WTC11 (cell line): Measurements from ENCODE around the gene SEL1L. TPM values are rescaled to one million over a fixed set of nuclear protein-coding genes. Genes with fewer than 3 reads are reported as not detected.

Experiments
- ATAC-seq: fragments of 200-7000 bp; cut with Tn5 transposase; 2 replicates; pipeline ENCODE4 v1.10.0; 2021; ENCODE audit warnings: mild to moderate bottlenecking, moderate library complexity
- CTCF ChIA-PET: fragments of 300-600 bp; sonication (Branson Sonifier 250); formaldehyde crosslinking; loops from one replicate; lab custom pipeline; 2021; ENCODE audit warnings: antibody characterized with exemption; lab: Charles Lee
- POLR2A ChIA-PET: fragments of 350-600 bp; sonication (Branson Sonifier 250); formaldehyde crosslinking; loops from one replicate; lab custom pipeline; 2021; ENCODE audit warnings: antibody characterized with exemption; lab: Charles Lee
- DNase-seq: peaks from one replicate; pipeline ENCODE4 v3.0.0; 2021; ENCODE audit warnings: low spot score
- H3K27ac Mint-ChIP-seq: 2 replicates; pipeline ENCODE4 v1.8.0; 2021; ENCODE audit warnings: mixed read lengths
- H3K27me3 Mint-ChIP-seq: 2 replicates; pipeline ENCODE4 v1.8.0; 2021; ENCODE audit warnings: low read depth, mild to moderate bottlenecking, moderate library complexity, mixed read lengths
- H3K36me3 Mint-ChIP-seq: 2 replicates; pipeline ENCODE4 v1.8.0; 2021; ENCODE audit warnings: mixed read lengths
- H3K4me1 Mint-ChIP-seq: 2 replicates; pipeline ENCODE4 v1.8.0; 2022; ENCODE audit warnings: mixed read lengths
- H3K4me3 Mint-ChIP-seq: 2 replicates; pipeline ENCODE4 v1.8.0; 2021; ENCODE audit warnings: mild to moderate bottlenecking, moderate library complexity, mixed read lengths
- H3K9me3 Mint-ChIP-seq: 2 replicates; pipeline ENCODE4 v1.8.0; 2021; ENCODE audit warnings: mixed read lengths
- CREM ChIP-seq: sonication (generic); formaldehyde crosslinking; IDR thresholded peaks from 2 replicates; pipeline ENCODE4 v1.8.1; 2022; ENCODE audit warnings: mild to moderate bottlenecking, missing genetic modification reagents, moderate library complexity
- EMX1 ChIP-seq: fragments of 250-450 bp; sonication (Bioruptor Pico); IDR thresholded peaks from 2 replicates; pipeline ENCODE4 v1.8.0; 2021; ENCODE audit warnings: mild to moderate bottlenecking
- FOXJ3 ChIP-seq: sonication (generic); formaldehyde crosslinking; IDR thresholded peaks from 2 replicates; pipeline ENCODE4 v1.9.0; 2021; ENCODE audit warnings: missing genetic modification reagents, mild to moderate bottlenecking, borderline replicate concordance
- FOXK1 ChIP-seq: sonication (generic); formaldehyde crosslinking; IDR thresholded peaks from 2 replicates; pipeline ENCODE4 v1.8.0; 2022; ENCODE audit warnings: mild to moderate bottlenecking, moderate library complexity, missing genetic modification reagents
- GABPB1 ChIP-seq: sonication (generic); formaldehyde crosslinking; IDR thresholded peaks from 2 replicates; pipeline ENCODE4 v1.8.1; 2023; ENCODE audit warnings: mild to moderate bottlenecking, missing genetic modification reagents
- JUN ChIP-seq: sonication (generic); formaldehyde crosslinking; IDR thresholded peaks from 2 replicates; pipeline ENCODE4 v1.8.0; 2023; ENCODE audit warnings: mild to moderate bottlenecking, missing genetic modification reagents
- KAT7 ChIP-seq: sonication (generic); formaldehyde crosslinking; IDR thresholded peaks from 2 replicates; pipeline ENCODE4 v1.8.1; 2023; ENCODE audit warnings: missing genetic modification reagents, mild to moderate bottlenecking, borderline replicate concordance
- MYBL2 ChIP-seq: sonication (generic); formaldehyde crosslinking; IDR thresholded peaks from 2 replicates; pipeline ENCODE4 v1.8.1; 2023; ENCODE audit warnings: mild to moderate bottlenecking, moderate library complexity, missing genetic modification reagents
- NFE2L1 ChIP-seq: sonication (generic); formaldehyde crosslinking; IDR thresholded peaks from 2 replicates; pipeline ENCODE4 v1.8.1; 2023; ENCODE audit warnings: missing genetic modification reagents
- NR2C2 ChIP-seq: sonication (generic); formaldehyde crosslinking; IDR thresholded peaks from 2 replicates; pipeline ENCODE4 v1.8.0; 2022; ENCODE audit warnings: mild to moderate bottlenecking, missing genetic modification reagents
- SMAD4 ChIP-seq: sonication (generic); formaldehyde crosslinking; IDR thresholded peaks from 2 replicates; pipeline ENCODE4 v1.8.0; 2022; ENCODE audit warnings: mild to moderate bottlenecking, missing genetic modification reagents
- ZNF138 ChIP-seq: sonication (generic); formaldehyde crosslinking; conservative IDR thresholded peaks from 2 replicates; pipeline ENCODE4 v1.8.1; 2022; ENCODE audit warnings: mild to moderate bottlenecking, moderate library complexity, missing genetic modification reagents
- ZNF232 ChIP-seq: sonication (generic); formaldehyde crosslinking; IDR thresholded peaks from 2 replicates; pipeline ENCODE4 v1.8.0; 2022; ENCODE audit warnings: mild to moderate bottlenecking, missing genetic modification reagents
- ZNF263 ChIP-seq: sonication (generic); formaldehyde crosslinking; IDR thresholded peaks from 2 replicates; pipeline ENCODE4 v1.8.1; 2022; ENCODE audit warnings: low read depth, mild to moderate bottlenecking, moderate library complexity, missing genetic modification reagents
- total RNA-seq: library from RNA; stranded (reverse); gene quantifications from 3 replicates; pipeline ENCODE4 v1.2.3, GENCODE V29; 2021
- TF ChIP-seq, protein P1 (sequence below): sonication (generic); formaldehyde crosslinking; IDR thresholded peaks from 2 replicates; pipeline ENCODE4 v1.8.0; 2022; ENCODE audit warnings: mild to moderate bottlenecking, missing genetic modification reagents
- TF ChIP-seq, protein P2 (sequence below): sonication (generic); formaldehyde crosslinking; IDR thresholded peaks from 2 replicates; pipeline ENCODE4 v1.8.1; 2022; ENCODE audit warnings: mild to moderate bottlenecking, missing genetic modification reagents, moderate library complexity, borderline replicate concordance
- TF ChIP-seq, protein P3 (sequence below): sonication (generic); formaldehyde crosslinking; IDR thresholded peaks from 2 replicates; pipeline ENCODE4 v1.8.0; 2022; ENCODE audit warnings: mild to moderate bottlenecking, missing genetic modification reagents
- TF ChIP-seq, protein P4 (sequence below): fragments of 200-600 bp; IDR thresholded peaks from 2 replicates; pipeline ENCODE4 v1.8.0; 2022; ENCODE audit warnings: antibody characterized with exemption
- TF ChIP-seq, protein P5 (sequence below): sonication (generic); formaldehyde crosslinking; IDR thresholded peaks from 2 replicates; pipeline ENCODE4 v1.8.1; 2022; ENCODE audit warnings: mild to moderate bottlenecking, moderate library complexity, missing genetic modification reagents
- TF ChIP-seq, protein P6 (sequence below): sonication (generic); formaldehyde crosslinking; IDR thresholded peaks from 2 replicates; pipeline ENCODE4 v1.8.0; 2023; ENCODE audit warnings: missing genetic modification reagents

The SEL1L gene
- total RNA-seq, 1 experiment from 2014 or later = 29.1 TPM

DNA sequence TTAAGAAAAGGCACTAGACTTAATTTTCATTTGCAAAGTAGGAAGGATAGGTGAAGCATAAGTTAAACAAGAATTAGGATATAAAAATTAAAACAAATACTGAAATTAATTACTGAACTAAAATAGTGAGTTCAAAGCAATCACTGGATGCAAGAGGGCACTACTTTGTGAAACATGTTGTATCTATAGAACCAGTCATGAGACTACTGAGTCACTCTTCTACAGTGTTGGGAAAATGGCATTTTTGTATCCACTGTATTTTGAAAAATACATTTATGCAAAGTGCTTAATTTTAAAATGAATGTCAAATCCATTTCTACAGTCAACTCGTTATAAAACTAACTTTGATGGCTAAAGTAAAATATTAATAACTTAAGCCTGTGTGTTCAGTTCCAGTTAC is 47.9 kb downstream of the SEL1L start:
- no peaks in the 10 kb centered on the region for H3K9me3 Mint-ChIP-seq
- H3K27me3 Mint-ChIP-seq = no peaks in the 10 kb centered on the region
- H3K4me1 Mint-ChIP-seq = no peaks in the 10 kb centered on the region
- peaks cover 38% of the 10 kb centered on the region for H3K36me3 Mint-ChIP-seq
- CTCF ChIA-PET = no interaction called here
- DNase-seq = no peak
- no peak overlapping the region for H3K27ac Mint-ChIP-seq
- TF ChIP-seq KAT7 (no peak), FOXJ3 (CRISPR knock-in tag) (no peak), CREM (no peak), GABPB1 (no peak), MYBL2 (no peak), EMX1 (CRISPR knock-in tag) (no peak), NR2C2 (no peak), FOXK1 (CRISPR knock-in tag) (no peak), ZNF263 (CRISPR knock-in tag) (no peak), ZNF232 (CRISPR knock-in tag) (no peak)
- TF ChIP-seq, protein P1, sequence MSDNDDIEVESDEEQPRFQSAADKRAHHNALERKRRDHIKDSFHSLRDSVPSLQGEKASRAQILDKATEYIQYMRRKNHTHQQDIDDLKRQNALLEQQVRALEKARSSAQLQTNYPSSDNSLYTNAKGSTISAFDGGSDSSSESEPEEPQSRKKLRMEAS (CRISPR knock-in tag) = no peak
- TF ChIP-seq, protein P2, sequence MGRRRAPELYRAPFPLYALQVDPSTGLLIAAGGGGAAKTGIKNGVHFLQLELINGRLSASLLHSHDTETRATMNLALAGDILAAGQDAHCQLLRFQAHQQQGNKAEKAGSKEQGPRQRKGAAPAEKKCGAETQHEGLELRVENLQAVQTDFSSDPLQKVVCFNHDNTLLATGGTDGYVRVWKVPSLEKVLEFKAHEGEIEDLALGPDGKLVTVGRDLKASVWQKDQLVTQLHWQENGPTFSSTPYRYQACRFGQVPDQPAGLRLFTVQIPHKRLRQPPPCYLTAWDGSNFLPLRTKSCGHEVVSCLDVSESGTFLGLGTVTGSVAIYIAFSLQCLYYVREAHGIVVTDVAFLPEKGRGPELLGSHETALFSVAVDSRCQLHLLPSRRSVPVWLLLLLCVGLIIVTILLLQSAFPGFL (CRISPR knock-in tag) = no peak
- TF ChIP-seq, protein P3, sequence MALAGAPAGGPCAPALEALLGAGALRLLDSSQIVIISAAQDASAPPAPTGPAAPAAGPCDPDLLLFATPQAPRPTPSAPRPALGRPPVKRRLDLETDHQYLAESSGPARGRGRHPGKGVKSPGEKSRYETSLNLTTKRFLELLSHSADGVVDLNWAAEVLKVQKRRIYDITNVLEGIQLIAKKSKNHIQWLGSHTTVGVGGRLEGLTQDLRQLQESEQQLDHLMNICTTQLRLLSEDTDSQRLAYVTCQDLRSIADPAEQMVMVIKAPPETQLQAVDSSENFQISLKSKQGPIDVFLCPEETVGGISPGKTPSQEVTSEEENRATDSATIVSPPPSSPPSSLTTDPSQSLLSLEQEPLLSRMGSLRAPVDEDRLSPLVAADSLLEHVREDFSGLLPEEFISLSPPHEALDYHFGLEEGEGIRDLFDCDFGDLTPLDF = no peak
- TF ChIP-seq, protein P4, sequence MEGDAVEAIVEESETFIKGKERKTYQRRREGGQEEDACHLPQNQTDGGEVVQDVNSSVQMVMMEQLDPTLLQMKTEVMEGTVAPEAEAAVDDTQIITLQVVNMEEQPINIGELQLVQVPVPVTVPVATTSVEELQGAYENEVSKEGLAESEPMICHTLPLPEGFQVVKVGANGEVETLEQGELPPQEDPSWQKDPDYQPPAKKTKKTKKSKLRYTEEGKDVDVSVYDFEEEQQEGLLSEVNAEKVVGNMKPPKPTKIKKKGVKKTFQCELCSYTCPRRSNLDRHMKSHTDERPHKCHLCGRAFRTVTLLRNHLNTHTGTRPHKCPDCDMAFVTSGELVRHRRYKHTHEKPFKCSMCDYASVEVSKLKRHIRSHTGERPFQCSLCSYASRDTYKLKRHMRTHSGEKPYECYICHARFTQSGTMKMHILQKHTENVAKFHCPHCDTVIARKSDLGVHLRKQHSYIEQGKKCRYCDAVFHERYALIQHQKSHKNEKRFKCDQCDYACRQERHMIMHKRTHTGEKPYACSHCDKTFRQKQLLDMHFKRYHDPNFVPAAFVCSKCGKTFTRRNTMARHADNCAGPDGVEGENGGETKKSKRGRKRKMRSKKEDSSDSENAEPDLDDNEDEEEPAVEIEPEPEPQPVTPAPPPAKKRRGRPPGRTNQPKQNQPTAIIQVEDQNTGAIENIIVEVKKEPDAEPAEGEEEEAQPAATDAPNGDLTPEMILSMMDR = no peak
- TF ChIP-seq, protein P5, sequence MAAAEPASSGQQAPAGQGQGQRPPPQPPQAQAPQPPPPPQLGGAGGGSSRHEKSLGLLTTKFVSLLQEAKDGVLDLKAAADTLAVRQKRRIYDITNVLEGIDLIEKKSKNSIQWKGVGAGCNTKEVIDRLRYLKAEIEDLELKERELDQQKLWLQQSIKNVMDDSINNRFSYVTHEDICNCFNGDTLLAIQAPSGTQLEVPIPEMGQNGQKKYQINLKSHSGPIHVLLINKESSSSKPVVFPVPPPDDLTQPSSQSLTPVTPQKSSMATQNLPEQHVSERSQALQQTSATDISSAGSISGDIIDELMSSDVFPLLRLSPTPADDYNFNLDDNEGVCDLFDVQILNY (CRISPR knock-in tag) = no peak
- TF ChIP-seq, all 79 proteins: peak for 0
- POLR2A ChIA-PET = no interaction called here
- H3K4me3 Mint-ChIP-seq = no peak overlapping the region
- no peak for ATAC-seq

DNA sequence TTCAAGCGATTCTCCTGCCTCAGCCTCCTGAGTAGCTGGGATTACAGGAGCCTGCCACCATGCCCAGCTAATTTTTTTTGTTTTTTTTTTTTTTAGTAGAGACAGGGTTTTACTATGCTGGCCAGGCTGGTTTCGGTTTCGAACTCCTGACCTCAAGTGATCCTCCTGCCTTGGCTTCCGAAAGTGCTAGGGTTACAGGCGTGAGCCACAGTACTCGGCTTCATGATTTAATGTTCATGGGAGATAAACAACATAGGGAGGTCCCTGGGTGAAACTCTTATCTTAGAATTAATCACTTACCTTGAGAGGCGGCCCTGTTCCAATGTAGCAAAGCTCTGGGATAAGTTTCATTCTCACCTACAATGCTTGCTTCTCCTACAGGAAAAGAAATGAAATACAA is 48.3 kb downstream of the SEL1L start:
- CTCF ChIA-PET = no interaction called here
- peaks cover 38% of the 10 kb centered on the region for H3K36me3 Mint-ChIP-seq
- no peaks in the 10 kb centered on the region for H3K9me3 Mint-ChIP-seq
- no peak for TF ChIP-seq NFE2L1 (CRISPR knock-in tag)
- no peak for TF ChIP-seq JUN (CRISPR knock-in tag)
- no peak for TF ChIP-seq ZNF138
- no peak for TF ChIP-seq SMAD4 (CRISPR knock-in tag)
- TF ChIP-seq, protein P2 (CRISPR knock-in tag) = no peak
- TF ChIP-seq, protein P6, sequence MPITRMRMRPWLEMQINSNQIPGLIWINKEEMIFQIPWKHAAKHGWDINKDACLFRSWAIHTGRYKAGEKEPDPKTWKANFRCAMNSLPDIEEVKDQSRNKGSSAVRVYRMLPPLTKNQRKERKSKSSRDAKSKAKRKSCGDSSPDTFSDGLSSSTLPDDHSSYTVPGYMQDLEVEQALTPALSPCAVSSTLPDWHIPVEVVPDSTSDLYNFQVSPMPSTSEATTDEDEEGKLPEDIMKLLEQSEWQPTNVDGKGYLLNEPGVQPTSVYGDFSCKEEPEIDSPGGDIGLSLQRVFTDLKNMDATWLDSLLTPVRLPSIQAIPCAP (CRISPR knock-in tag) = no peak
- TF ChIP-seq, all 79 proteins: peak for 0
- no peaks in the 10 kb centered on the region for H3K27me3 Mint-ChIP-seq
- no peak overlapping the region for H3K27ac Mint-ChIP-seq
- ATAC-seq = no peak
- H3K4me3 Mint-ChIP-seq = no peak overlapping the region
- no peaks in the 10 kb centered on the region for H3K4me1 Mint-ChIP-seq
- DNase-seq = no peak
- POLR2A ChIA-PET = no interaction called here
